Fibroblast of skin of left biceps (primary cell): ENCODE measurements around the gene PRRC1.

Experiments used
- DNase-seq, 2 experiments: peaks; one replicate each; pipeline ENCODE4 v3.0.0-alpha.2; 2013; ENCODE audit warnings: low read depth in 2 of 2

Gene PRRC1

DNA sequence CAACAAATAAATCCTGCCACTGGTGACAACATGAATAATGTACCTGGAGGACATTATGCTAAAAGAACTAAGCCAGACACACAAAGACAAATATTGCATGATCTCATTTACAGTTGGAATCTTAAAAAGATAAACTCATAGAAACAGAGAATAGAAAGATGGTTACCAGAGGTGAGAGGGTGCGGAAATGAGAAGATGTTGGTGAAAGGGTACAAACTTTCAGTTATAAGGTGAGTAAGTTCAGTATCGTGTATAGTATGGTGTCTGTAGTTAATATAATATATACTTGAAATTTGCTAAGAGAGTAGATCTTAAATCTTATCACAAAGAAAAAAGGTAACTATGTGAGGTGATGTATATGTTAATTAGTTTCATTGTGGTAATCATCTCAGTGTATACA, 63.3 kb downstream of the PRRC1 start:
- DNase-seq: no peak

DNA sequence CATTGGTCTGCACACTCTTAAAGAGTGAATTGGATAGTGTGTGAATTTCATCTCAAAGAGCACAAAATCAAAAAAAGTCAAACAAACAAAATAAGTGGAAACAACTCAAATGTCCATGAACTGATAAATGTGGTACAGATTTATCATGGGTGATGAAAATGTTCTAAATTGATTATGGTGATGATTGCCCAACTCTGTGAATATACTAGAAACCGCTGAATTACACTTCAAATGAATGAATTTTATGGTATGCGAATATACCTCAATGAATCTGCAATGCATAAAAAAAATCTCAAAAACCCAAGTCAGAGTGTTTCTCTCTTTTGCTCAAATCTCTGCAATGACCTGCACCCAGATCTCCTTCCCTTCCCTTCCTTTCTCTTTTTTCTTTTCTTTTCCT, 64.0 kb downstream of the PRRC1 start:
- no peak for DNase-seq

GRCh38 chr5:127582773-127583370, 65.4 kb downstream of the PRRC1 start:
- no peak for DNase-seq

- no peak for DNase-seq
Measured at GRCh38 chr5:127583866-127584265, 66.4 kb downstream of the PRRC1 start.

DNA sequence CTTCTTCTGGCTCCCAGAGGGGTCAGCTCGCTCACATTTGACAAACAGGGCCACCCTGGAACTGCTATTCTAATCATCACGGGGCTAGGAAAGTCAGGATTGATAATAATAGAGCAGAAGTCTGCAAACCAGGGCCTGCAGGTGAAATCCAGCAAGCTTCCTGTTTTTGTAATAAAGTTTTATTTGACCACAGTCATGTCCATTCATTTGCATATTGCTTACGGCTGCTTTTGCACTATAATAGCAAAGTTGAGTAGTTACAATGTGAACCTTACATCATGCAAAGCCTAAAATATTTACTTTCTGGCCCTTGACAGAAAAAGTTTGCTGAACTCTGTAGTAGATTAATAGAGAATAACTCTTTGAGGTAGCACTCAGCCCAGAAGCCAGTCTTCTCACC, 68.2 kb downstream of the PRRC1 start:
- DNase-seq: no peak

DNA sequence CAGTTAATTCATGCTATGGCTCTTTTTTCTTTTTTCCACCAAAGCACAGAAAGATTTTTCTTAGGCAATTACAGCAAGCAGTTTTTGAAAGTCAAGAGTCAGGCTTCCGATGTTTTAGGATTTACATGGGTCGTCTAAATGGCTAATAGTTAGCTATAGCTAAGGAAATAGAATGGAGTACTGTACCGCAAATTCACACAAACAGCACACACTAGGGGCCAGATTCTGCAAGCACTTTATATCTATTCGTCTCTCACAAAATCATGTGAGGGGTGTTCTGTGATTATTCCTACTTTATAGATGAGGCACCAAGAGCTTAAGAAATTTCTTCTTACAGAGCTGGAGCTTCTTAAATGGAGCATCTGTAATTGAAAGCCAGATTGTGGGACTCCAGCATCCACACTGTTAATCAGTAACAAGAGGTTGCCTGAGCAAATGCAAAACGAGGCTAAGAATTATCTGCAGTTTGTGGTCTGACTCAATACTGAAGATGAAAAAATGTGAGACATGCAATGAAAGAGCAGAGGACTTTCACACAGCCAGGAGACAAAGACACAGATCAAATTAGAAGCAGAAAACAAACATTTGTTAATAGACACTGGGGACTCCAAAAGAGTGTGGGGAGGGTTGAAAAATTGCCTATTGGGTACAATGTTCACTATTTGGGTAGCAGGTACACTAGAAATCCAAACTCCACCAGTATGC, 68.8 kb downstream of the PRRC1 start:
- no peak for DNase-seq

- no peak for DNase-seq
Measured at GRCh38 chr5:127586811-127587210, 69.4 kb downstream of the PRRC1 start.

- no peak for DNase-seq
Measured at GRCh38 chr5:127587246-127587917, 69.9 kb downstream of the PRRC1 start.

GRCh38 chr5:127588368-127588767, 70.9 kb downstream of the PRRC1 start:
- DNase-seq: no peak

DNA sequence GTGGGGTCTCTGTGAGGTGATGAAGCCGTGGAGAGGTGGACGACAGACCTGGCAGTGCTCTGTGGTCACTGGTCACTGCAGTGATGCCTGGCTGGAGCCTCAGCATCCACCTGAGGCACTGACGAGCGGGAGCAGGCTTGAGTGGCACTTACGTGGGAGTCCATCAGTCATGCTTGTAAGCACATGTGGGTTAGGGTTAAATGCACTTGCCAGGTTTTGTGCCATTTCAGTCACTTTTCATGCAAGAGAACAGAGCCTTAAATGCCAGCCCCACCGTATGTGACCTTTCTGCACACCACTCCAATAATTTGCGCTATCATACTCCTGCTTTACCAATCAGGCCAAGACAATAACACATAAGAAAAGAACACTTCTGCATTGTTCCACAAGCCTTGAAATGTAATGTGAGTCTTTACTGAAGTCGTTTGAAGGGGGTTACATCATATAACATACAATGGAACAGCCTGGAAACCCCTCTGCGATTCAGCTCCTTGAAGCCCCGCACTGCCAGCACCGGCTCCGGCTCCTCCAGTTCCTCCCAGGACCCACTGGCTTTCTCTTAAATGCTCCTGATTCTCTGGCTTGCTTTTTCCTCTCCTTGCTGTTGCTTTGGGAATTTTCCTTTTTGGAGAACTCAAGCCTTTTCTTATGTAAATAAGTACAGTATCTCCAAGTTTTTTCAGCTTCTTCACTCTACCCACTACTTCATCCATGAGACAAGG, 72.0 kb downstream of the PRRC1 start:
- DNase-seq: no peak

DNA sequence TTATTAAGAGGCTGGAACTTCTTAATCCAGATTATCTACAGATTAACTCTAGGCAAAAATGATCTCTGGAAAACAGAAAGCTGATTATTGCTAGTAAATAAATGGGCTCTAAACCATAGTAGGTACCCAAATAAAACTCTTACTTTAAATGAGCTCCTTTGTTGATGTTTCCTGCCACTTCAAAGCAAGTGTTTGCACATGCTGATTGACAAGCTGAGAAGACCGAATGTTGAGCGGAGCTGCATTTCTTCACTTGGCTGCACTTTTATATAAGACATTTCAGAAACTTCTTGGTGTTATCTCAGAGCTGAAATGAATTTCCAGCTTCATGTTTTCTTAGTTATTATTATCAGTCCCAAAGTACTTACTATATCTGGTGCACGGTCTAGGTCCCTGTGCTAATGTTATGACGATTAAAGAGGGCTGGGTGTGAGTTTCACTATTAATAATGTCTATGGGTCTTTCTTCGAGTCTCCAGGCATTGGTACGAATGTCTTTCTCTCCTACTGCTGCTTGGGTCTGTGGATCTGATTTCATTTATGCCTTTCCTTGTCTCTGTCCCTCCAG, 72.8 kb downstream of the PRRC1 start:
- no peak for DNase-seq

DNA sequence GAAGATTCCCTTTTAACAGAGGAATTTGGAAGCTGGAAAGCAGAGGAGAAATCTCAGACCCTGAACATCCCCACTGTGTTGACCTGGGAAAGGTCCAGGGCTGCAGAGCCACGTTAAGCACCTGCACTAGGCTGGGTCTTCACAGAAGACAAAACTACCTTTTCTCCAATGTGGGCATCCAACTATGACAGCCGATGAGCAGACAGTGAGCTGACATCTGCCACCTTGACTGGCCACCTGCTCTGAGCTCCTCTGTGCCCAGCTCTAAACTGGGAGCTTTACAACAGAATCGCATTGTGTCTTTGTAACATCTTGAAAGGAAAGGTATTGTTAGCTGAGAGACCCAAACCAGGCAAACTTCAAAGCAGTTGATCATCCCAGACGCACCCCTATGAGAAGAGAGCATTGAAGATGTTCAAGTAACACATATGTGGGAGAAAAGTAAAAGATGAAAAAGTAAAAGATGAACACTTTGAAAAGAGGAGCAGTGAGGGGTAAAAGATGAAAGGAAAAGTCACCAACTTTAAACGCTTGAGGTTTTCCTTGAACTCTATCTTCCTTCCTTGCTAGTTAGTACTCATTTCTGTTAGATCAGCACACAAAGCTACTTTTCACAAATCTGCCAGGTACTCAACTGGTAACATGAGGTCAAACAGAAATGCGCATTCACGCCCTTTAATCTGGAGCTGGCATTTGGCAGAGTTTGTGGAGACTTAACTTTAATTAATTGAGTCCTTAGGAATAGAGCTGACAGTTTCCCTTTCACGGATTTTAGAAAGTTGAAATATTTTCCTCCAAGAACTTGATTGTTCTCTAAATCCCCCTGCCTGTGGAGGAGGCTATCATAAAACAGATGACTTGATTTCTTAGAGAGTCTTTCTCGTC, 78.3 kb downstream of the PRRC1 start:
- no peak for DNase-seq

DNA sequence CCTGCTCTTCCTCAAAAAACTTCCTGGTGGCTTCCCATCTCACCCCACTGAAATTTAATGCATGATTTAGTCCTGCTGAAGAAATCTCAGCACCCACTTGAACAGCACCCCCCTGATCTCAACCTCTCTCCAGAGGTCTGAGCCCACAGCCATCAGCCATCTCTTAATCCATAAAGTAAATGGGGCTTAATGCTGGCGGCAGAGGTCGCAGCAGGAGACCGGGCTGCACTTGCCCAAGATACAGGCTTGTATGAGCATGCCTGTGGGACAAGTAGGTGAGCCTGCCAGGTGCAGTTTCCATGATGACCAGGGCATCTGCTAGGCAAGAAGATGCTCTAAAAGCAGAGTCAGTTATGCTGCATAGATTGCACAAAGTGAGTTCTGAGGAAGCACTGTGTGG, 79.1 kb downstream of the PRRC1 start:
- DNase-seq: no peak

DNA sequence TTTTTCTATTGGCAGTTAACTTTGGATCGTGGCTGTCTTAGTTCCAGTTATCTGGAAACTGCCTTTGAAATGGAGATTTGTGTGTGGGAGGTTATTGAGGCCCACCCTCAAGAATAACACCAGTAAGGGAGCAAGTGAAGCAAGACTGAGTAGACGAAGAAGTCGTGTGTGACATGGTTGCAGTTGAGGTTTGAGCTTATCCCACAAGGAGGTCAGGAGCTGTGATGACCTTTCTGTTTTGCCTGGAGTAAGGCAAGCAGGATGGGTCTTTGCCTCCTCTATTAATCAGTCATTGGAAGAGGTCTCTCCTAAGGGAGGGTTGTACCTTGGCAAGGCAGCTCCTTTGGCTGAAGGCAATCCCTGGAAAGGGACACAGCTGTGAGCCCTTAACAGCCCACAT, 81.9 kb downstream of the PRRC1 start:
- DNase-seq: no peak

DNA sequence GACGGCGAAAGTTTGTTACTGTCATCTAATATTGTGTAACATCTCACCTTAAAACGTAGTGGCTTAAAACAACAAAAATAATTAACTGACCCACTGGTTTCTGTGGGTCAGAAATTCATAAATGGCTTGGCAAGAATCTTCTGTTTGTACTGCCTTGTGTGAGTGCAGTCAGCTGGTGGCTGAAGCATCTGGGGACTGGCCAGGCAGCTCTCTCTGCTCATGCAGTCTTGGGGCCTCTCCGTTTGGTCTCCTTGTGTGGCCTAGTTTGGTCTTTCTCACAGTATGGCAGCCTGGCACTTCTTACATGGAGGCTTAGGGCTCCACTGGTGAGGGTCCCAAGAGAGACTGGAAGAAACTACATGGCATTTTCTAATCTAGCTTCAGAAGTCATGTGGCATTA, 82.4 kb downstream of the PRRC1 start:
- no peak for DNase-seq

DNA sequence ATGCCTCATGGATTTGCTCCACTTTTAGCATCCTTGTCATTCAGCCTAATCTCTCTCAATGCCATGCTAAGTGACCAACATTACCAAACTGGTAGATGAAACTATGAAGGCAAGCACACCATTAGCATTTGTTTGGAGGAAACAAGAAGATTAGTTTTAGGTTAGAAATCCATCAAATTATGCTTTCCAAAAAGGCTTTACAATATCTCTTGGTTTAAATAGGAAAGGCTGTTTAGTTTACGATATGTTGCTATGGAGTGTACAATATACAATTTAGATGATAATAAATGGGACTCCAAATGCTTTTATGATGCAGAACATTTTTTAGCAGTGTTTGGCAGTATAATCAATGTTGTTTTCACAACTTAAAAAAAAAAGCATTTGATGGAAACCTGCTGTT, 83.7 kb downstream of the PRRC1 start:
- DNase-seq: no peak

GRCh38 chr5:127601601-127602000, 84.2 kb downstream of the PRRC1 start:
- no peak for DNase-seq

DNA sequence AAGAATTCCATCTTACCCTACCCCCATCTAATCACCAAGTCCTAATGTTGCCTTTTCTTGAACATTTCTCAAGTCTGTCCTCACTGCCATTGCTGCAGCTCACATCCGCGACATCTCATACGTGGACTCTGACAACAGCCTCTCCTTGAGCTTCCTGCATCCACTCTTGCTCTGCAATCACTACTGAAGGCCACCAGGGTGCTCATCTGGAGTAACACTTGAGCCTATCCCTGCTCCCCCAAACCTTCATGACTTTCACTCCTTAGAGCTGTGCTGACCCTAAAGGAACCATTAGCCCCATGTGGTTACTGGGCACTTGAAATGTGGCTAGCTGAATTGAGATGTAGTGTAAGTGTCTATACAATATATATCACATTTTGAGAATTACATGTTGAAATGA, 85.0 kb downstream of the PRRC1 start:
- no peak for DNase-seq

DNA sequence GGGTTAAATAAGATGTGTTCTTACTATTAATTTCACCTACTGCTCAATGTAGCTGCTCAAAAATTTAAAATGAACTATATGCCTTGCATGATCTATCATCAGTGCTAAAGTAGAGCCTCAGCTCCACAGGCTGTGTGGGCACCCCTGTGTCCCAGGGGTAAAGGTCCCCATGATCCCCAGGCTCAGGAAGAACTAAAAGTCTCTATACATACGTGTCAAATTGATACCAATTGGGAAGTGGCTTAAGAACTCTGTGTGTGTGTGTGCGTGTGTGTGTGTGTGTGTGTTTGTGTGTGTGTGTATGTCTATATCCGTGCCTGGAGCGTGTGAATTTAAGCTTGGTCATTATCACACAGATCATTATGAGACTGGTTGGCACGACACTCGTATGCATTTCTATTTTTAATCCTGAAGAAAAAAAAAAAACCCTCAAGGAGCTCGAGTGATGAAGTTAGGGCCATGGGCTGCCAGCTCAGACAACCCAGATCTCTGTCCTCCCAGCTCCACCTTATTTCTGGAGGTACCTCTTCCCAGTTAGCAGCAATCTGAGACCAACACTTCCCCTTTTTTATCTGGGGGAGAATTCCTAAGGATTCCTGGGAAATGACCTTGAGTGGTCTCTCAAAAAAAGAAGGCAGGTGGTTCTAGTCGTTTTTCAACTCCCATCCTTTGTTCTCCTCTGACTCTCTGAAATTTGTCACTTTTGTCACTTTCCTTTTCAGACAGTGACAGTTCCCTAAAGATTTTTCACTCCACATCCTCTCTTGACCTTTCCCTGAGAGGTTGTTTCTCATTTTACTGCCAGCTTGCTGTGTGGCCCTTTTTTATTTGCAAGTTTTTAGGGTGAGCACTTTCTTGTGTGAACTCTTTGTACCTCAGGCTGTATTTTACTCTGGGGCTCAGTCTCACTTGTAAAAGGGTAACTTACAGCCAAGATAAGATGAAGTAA, 85.7 kb downstream of the PRRC1 start:
- no peak for DNase-seq
